Measurements from ENCODE around the gene BDKRB1.

The BDKRB1 gene

GRCh38 chr14:96255501-96256366, at the start of gene BDKRB1:
Gene BDKRB1, plus strand, starts transcription at chr14:96256210. Its CDS starts 7,473 bp downstream, at chr14:96263683.
- DNase-seq: no peak

- DNase-seq: no peak
Measured at GRCh38 chr14:96206461-96206860, 49.5 kb upstream of the BDKRB1 start.

GRCh38 chr14:96207686-96208085, 48.3 kb upstream of the BDKRB1 start:
- no peak for DNase-seq

GRCh38 chr14:96208739-96209138, 47.3 kb upstream of the BDKRB1 start:
- DNase-seq: no peak

- no peak for DNase-seq
Measured at GRCh38 chr14:96212140-96212539, 43.9 kb upstream of the BDKRB1 start.

GRCh38 chr14:96212896-96213295, 43.1 kb upstream of the BDKRB1 start:
- DNase-seq: no peak

- no peak for DNase-seq
Measured at GRCh38 chr14:96213871-96214465, 42.0 kb upstream of the BDKRB1 start.

GRCh38 chr14:96214793-96215192, 41.2 kb upstream of the BDKRB1 start:
- no peak for DNase-seq

GRCh38 chr14:96215452-96216244, 40.4 kb upstream of the BDKRB1 start:
- DNase-seq: no peak

- no peak for DNase-seq
Measured at GRCh38 chr14:96216627-96217026, 39.4 kb upstream of the BDKRB1 start.

- DNase-seq: no peak
Measured at GRCh38 chr14:96217376-96217913, 38.6 kb upstream of the BDKRB1 start.

GRCh38 chr14:96221109-96221650, 34.8 kb upstream of the BDKRB1 start:
- DNase-seq: no peak

GRCh38 chr14:96221841-96222240, 34.2 kb upstream of the BDKRB1 start:
- no peak for DNase-seq

- DNase-seq: no peak
Measured at GRCh38 chr14:96224480-96225096, 31.4 kb upstream of the BDKRB1 start.

- no peak for DNase-seq
Measured at GRCh38 chr14:96225213-96225612, 30.8 kb upstream of the BDKRB1 start.

- DNase-seq: no peak
Measured at GRCh38 chr14:96225745-96226151, 30.3 kb upstream of the BDKRB1 start.

- DNase-seq: no peak
Measured at GRCh38 chr14:96227428-96227827, 28.6 kb upstream of the BDKRB1 start.

- no peak for DNase-seq
Measured at GRCh38 chr14:96229315-96229714, 26.7 kb upstream of the BDKRB1 start.

GRCh38 chr14:96231056-96231455, 25.0 kb upstream of the BDKRB1 start:
- no peak for DNase-seq

GRCh38 chr14:96231526-96232130, 24.4 kb upstream of the BDKRB1 start:
- DNase-seq: no peak

- no peak for DNase-seq
Measured at GRCh38 chr14:96232506-96232905, 23.5 kb upstream of the BDKRB1 start.

GRCh38 chr14:96233661-96234060, 22.3 kb upstream of the BDKRB1 start:
- DNase-seq: no peak
